RWPE1 (cell line): ENCODE data around the gene TANGO2.

Experiments used
- CTCF ChIA-PET: fragments of 350-600 bp; sonication (Branson Sonifier 250); formaldehyde crosslinking; extraction: SDS; loops from one replicate; lab custom pipeline; 2021; lab: Yijun Ruan, JAX
- POLR2A ChIA-PET: fragments of 400-600 bp; formaldehyde crosslinking; extraction: SDS; loops from one replicate; lab custom pipeline; 2020; ENCODE audit warnings: antibody characterized with exemption; ENCODE audit not compliant: low non-redundant PET; lab: Yijun Ruan, JAX
- DNase-seq: peaks from one replicate; pipeline ENCODE4 v3.0.0; 2012; ENCODE audit warnings: low spot score
- H3K27ac ChIP-seq: fragments of 450-650 bp; 2 replicates; pipeline ENCODE4 v1.5.1; 2017
- CTCF ChIP-seq: fragments of 450-650 bp; conservative IDR thresholded peaks from 2 replicates; pipeline ENCODE4 v1.5.1; 2017; ENCODE audit warnings: low read depth, mild to moderate bottlenecking

TANGO2 gene

DNA sequence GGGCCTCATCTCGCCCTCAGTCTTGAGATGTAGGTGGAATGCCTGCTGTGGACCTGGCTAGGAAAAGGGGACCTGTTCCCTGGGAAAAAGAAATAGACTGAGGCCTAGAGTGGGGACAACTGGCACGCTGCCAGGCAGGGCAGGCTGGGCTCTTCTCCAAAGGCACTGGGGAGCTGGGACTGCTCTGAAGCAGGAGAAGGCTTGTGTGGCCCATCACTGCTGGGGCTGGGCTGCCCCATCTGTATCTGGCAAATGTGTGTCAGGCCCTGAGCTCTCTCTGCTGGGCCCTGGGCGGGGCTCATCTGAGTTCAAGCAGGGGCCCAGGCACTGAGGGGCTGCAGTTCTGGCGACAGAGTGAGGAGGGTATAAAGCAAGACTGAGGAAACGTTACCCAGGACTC, 37.2 kb upstream of the TANGO2 start:
- POLR2A ChIA-PET, result no interaction called here
- no peak for DNase-seq
- TF ChIP-seq CTCF, result no peak
- CTCF ChIA-PET, result interaction anchor here (0.6 to 0.7 kb wide), 2 partner anchors 11 to 39 kb away, joined by 3 to 4 read pairs; no protein-coding TSS in a partner anchor
- H3K27ac ChIP-seq, result peak overlapping the region; percentile 67

DNA sequence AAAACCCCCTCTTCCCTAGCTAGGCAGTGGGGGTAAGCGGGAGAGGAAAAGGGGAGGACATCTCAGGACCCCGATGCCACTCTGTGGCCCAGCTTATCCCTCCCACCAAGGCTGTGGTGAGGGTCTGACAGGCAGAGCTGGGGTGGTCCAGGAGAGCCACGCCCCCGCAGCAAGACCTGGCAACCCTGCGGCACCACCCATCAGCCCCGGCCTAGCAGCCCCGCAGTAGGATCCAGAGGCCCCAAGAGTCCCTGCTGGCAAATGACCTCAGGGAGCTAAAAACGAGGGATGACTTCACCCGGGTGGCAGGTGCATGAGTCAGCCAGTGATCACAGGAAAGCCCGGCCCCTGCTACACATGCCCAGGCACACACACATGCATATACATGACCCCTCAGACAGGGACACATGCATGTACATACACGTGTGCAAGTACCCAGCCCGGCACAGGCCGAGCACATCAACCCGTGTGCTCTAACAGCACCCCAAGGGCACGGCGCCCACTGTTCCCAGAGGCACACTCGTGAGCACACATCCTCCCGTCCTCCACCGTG, 36.6 kb upstream of the TANGO2 start:
- POLR2A ChIA-PET, result no interaction called here
- peak overlapping the region; percentile 67 for H3K27ac ChIP-seq
- no peak for TF ChIP-seq CTCF
- peak; percentile 80 for DNase-seq
- CTCF ChIA-PET, result interaction anchor here (0.6 to 0.7 kb wide), 3 partner anchors 12 to 39 kb away, joined by 3 to 4 read pairs (median 3); no protein-coding TSS in a partner anchor

DNA sequence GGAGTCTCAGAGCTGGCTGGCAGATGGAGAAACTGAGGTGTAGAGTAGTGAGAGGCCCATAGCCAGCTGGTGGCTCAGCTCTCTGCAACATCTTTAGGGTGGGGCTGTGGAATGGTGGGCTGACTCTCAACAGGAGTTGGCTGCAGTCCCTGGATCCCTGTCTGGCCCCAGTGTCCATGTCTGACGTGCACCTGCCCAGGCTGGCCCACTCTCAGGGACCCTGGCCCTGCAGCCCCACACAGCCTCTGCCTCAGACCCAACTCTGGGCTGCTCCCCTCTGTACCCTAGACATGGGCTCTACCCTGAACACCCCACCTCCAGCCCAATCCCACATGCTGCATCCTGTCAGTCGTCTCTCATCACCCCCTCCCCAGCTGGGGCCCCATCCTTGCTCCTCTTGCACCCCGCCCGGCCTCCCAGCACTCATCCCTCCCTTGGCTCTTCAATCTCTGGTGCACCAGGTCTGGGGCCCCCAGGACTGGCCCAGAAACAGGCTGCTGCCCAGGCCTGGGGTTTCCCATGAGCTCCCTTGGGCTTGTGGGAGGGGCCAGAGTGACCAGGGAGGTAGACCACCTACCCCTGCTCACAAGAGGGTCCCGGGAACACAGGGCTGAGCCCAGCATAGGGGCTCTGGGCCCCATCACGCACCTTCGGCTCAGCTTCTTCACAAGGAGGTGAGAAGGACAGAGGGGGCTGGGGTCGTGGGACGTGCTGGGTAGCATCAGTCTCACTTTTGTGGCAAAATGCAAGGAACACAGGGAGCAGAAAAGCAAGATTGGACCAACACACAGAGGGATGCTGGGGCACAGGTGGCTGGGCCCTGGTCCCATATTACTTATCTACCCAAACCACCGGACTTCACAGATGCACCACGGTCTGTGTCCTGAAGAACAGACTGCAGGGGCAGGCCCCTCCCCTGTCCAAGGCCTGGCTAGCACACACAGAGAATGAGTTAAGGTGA, 35.8 kb upstream of the TANGO2 start:
- H3K27ac ChIP-seq, result peak overlapping the region; percentile 67
- CTCF ChIA-PET, result interaction anchor here (0.7 kb wide), 1 partner anchor 28 kb away, joined by 3 read pairs; no protein-coding TSS in a partner anchor
- TF ChIP-seq CTCF, result no peak
- POLR2A ChIA-PET, result no interaction called here
- DNase-seq, result no peak

DNA sequence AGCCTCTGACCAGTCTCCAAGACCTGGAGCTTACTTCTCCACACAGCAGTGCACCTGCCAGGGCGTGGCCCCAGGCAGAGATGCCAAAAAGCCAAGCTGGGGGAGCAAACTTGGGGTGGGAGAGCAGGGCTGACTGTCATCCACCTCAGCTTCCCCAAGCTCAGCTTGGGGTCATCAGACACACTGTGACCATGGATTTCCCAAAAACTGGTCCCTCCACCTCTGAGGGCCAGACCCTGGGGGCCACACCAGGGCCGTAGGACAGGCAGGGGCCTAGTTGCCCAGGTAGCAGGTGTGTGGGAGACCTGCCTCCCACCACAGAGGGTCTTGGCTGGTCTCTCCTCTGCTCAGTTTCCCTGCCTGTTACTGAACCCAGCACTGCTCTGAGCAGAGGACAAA, 34.9 kb upstream of the TANGO2 start:
- DNase-seq, result no peak
- no peak for TF ChIP-seq CTCF
- ChIA-PET CTCF (interaction anchor here (0.6 kb wide), 1 partner anchor 41 kb away, joined by 3 read pairs; no protein-coding TSS in a partner anchor), POLR2A (no interaction called here)
- H3K27ac ChIP-seq, result peak overlapping the region; percentile 61

- no peak for TF ChIP-seq CTCF
- peak; percentile 87 for DNase-seq
- POLR2A ChIA-PET, result no interaction called here
- peak overlapping the region; percentile 61 for H3K27ac ChIP-seq
- CTCF ChIA-PET, result interaction anchor here (0.6 kb wide), 1 partner anchor 40 kb away, joined by 3 read pairs; no protein-coding TSS in a partner anchor
Measured at GRCh38 chr22:19986410-19987341, 34.2 kb upstream of the TANGO2 start.
